TTC549 (cell line): Measurements from ENCODE around the gene MOG.
"Not testable (repeated sequence)": the region's sequence is repeated elsewhere in the genome, so short reads cannot be mapped to it uniquely, and the experiment has no call there.

ENCODE experiments used
- FAIRE-seq: peaks from 2 replicates; lab custom pipeline; 2012; peaks lifted over from hg19 to GRCh38; lab: Jason Lieb, UNC

Gene MOG

DNA sequence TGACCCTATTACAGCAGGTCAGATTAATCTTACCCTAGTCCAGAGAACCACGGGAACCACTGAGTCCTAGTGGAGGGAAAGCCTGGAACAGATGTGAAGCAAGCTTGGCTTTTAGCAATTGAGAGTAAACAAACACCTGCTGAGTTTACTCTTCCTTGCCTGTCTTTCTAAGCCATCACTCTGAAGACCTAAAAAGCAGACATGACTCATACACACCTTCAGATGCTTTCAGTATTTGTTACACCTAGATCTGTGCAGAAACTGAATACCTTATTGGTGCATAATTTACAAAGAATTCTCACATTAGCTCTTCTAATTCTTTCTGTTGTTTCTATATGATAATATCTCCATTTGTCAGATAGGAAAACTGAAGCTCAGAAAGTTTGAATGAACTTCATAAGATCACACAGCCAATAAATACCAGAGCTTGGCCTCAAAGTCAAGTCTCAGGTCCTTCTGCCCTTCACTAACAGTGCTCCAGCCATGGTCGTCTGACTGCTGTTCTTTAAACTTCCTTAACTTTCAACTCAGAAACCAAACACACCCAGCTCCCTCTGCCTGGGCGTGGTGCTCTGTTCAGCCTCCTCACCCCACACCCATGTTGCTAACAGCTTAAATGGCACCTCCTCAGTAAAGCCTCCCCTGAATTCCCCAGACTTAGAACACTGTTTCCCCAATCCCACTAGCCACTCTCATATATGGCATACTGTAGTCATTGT lies 15.3 kb upstream of the MOG start:
- no peak for FAIRE-seq

DNA sequence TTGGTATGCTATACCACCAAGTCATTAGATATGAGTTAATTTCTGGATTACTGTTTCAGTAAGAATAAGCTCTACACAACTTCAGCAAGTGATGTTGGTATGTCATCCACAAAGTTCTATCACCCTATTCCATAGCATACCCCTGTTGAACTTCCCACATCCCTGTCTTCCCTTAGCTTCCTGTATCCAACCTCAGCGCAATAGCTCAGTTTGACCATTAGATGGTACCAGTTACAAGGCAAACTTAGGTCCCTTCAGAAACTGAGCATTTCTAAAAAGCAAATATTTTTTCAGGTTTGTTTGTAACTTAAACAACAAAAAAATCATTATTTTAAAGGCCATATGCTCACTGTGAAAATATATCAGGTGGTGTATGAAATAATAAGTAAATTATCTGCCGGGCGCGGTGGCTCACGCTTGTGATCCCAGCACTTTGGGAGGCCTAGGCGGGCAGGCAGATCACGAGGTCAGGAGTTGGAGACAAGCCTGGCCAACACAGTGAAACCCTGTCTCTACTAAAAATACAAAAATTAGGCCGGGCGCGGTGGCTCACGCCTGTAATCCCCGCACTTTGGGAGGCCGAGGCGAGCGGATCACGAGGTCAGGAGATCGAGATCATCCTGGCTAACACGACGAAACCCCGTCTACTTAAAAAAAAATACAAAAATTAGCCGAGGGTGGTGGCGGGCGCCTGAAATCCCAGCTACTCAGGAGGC lies 8.8 kb upstream of the MOG start:
- peak; percentile 71 for FAIRE-seq

DNA sequence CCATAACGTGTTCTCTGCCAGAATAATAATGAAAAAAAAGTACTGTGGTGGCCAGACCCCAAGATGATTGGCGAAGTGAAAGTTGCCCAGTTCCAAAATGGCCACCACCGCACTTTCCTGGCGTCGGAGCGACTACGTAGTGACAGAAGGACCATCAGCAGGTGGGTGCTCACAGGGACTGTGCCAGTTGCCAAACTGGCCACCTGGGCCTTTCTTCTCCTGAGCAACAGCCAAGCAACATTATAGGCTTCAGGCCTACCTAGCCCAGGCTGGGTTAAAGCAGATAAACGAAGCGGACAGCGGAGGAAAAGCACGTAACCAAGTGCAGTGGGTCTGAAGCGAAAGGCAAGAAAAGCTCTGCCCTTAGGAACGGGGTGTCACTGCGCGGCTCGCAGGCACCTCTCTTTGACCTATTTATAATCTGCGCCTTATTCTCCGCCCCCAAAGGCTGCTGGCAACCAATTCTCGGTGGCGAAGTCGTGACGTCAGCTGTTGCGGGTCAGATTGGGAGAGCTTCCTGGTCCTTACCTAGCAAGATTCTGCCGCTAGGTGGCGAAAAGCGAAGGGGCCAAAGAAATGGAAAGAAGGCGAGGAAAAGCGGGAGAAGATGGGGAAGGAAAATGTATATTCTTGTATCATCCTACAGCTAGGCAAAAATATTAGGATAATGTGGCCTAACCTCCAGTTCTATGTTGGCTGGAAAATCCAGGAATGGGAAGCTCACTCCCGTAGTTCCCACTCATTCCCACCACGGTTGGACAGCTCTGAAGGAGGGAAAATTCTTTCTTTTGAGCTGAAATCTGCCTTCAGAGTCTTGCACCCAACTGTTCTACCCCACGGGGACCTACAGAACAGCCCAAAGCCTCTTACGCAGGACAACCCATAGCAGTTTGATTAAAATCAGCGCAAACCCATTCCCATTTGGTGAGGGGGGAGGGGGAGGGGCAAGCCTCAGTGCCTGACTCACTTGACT lies 6.9 kb upstream of the MOG start:
- peak; percentile 88 for FAIRE-seq

DNA sequence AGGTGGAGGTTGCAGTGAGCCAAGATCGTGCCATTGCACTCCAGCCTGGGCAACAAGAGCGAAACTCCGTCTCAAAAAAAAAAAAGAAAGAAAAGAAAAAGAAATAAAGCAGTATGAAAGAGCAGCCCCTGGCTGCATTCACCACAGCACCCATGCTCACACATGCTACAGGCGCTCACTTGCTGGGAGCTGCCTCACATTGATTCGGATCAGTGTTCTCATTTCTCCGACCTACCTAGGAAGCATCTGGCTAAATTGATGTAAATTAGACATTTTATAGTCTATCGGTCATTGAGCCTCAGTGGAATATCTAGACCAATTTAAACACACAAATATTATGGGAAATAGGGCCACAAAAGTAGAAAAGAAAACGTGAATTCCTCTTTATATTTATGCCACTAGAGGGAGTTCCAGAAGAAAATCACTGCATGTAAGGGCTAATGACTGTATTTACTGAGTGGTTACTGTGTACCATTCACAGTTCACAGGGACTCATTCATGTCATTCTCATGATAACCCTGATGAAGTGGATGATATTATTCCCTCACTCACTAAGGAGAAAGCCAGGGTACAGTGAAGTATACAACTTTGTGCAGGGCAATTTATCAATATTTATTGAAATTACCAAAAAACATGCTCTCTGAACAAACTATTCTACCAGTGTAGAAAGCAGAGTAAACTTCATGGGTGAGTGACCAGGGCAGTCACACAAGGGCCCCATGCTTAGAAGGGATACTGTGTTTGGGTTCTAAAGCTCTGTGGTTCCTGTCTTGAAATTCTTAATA lies 5.3 kb upstream of the MOG start:
- peak; percentile 19 for FAIRE-seq

DNA sequence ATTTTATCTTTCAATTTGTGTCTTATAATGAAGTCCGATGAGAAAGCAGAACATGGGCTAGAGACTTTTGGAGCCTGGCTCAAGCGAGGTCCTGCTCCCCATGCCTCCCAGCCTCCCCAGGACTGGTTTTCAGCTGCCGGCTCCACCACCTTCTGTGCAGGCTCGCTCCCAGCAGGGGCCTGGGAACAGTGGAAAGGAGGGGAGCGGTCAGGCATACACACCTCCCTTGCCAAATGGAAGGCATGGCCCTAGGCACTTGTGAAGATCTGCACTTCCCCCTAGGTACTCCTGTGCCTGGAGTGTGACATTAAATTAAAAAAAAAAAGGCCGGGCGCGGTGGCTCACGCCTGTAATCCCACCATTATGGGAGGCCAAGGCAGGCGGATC lies 4.7 kb upstream of the MOG start:
- no peak for FAIRE-seq

DNA sequence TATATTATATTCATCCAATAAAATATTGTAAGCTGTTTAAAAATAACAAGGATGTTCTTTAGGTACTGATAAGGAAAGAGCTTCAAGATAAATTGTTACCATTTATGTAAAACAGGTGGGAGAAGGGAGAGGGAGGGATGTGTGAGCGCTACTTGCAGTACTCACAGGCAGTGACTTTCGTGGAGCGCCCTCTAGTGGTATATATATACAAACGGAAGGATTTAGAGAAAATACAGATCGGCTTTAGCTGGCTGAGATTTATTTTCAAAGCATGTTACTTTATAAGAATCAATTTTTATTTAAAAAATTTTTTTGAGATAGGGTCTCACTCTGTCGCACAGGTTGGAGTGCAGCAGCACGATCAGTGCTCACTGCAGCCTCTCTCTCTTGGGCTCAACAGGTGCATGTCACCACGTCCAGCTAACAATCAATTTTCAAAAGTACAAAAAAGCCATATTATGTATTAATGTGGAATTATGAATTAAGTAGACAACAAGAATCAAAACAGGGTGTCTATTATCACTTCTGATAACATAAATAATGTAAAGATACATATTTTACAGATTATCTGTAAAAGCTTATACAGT lies 3.3 kb upstream of the MOG start:
- FAIRE-seq: peak; percentile 59

DNA sequence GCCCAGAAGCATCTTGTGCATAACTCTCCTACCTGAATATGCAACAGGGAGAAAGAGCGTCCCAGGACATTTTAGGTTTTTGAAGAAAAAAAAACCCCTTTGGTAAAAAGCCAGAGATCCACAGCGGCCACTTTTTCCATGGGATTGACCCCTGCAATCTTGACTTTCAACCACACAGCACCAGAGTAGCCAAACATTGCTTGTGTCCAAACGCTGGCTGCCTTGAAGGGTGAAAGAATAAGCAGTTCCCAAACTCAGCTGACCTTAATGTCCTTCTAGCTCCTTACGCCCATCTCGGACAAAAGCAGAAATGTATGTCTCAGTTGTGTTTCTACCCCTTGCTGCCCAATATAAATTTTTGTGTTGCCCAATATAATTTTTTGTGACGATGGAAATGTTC lies 1.2 kb upstream of the MOG start:
- FAIRE-seq: no peak

DNA sequence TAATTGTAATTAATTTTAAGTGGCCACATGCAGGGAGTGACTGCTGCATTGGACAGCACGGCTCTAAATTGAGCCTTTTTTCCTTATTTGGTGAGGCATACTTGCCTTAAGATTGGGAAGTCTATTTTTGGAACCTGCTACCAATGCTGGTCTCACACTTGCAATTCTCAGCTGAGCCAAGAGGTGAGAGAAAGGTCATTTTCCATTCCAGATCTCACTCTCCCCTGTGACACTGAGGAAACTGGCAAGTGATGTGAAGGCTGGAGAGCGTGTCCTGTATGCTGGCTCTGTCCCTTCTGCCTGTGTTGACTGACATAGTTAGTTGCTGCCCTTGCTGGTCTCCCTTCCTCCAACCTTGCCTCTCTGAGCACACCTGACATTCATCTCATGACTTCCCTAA lies 735 bp upstream of the MOG start:
- FAIRE-seq: no peak

DNA sequence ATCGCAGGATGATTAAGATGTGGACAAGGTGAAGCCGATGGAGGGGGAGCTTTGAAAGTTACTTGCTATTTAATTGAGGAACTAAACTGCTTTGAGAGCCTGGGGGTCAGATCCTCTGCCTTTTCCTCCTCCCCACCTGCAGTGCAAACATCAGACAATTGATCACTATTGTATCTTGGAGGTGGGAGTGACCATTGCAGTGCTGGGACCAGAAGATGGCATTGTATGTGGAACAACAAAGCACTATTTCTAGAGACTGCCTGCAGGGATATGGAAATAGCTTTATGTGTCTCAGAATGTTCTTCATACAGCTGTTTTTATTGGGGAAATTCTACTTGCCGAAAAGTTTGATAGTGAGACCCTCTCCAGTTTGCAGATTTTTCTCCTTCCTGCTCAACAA lies 4.2 kb downstream of the MOG start:
- no peak for FAIRE-seq

DNA sequence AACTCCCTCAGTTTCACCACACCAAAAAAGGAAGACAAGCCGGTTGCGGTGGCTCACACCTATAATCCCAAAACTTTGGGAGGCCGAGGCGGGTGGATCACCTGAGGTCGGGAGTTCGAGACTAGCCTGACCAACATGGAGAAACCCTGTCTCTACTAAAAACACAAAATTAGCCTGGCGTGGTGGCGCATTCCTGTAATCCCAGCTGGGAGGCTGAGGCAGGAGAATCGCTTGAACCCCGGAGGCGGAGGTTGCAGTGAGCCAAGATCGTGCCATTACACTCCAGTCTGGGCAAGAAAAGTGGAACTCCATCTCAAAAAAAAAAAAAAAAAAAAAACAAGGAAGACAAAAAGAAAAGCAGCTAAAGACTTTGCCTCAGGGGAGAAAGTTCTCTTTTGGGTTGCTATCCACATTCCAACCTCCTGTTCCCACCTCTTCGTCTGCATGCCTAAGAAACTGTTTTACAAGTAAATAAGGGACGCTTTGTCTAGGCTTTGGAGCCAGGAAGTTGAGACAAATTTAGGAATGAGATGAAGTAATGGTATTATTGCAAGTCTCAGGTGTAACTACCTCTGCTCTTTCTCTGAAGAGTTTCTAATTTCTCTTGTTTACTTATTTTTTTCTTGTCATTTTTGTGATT lies 4.7 kb downstream of the MOG start:
- FAIRE-seq: not testable (repeated sequence)

DNA sequence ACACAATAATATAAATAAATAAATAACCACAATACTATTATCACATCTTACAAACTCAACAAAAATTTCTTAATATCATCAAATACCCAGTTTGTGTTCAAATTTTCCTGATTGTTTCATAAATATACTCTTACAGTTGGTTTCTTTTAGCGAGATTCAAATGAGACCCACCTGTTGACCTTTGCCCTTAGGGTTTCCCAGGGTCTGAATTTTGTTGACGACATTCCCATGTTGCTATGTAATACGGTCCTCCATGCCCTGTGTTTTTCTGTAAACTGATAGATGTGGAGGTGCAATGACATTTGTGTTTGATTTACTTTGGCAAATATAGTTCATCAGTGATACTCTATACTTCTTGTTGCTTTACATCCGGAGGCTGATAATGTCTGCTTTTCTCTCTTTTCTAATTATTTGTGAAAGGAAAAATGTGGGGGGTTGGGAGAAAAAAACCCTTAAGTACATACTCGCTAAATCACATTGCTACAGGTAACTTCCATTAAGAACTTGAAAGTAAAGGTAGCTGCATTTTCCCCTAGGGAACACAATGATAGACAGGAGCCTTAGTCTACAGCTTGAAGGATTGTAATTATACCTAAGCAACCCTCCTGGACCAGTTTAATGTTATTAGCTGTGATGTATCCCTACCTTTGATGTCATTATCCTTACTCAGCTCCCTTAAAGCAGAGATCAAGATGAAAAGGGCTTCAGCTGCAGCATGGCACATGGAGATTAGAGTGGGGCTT lies 6.6 kb downstream of the MOG start:
- no peak for FAIRE-seq

DNA sequence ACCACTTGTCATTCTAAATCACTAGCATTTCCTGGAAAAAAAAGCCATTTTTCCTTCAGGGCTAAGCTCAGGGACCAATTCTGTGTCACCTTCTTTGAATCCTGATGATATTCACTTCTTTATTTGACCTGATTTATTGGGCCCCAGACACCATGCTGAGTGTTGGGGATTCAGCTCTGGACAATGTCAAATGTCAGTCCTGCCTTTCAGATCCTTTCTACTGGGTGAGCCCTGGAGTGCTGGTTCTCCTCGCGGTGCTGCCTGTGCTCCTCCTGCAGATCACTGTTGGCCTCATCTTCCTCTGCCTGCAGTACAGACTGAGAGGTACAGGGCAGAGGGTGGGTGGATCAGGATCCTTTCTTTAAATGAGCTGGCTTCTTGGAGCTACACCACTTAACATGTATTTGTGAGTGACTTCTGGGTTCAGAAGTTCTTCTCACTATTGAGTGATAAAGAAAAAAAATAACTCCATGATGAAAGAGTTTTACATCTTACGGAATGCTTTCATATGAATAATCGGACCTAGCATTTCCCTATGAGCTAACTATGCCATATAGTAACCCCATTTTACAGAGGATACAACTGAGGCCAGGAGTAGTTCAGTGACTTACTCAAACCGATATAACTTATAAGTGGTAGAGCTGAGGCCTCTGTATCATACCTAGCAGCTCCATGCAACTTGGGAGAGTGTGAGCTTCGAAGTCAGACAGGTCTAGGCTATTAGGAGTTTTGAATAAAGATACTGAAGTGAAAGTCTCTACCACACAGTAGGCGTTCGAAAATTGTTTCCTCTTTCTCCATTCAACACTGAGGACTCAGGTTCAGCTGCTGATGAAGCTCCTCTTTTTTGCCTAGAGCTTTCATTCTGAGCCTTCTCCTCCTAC lies 9.3 kb downstream of the MOG start:
- no peak for FAIRE-seq

DNA sequence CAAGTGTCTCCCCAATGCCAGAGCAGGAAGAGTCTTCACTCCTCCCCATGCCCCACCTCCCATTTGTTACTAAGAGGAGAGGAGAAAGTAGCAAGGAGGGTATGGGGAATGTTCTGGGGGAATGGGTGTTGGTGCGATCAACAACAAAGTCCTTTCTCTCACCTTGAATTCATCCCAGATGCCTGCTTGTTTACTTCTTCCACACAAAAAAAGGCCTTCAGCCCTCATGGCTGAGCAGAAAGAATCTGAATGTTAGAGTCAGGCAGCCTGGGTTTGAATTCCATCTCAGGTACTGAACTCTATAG lies 9.9 kb downstream of the MOG start:
- FAIRE-seq: no peak

DNA sequence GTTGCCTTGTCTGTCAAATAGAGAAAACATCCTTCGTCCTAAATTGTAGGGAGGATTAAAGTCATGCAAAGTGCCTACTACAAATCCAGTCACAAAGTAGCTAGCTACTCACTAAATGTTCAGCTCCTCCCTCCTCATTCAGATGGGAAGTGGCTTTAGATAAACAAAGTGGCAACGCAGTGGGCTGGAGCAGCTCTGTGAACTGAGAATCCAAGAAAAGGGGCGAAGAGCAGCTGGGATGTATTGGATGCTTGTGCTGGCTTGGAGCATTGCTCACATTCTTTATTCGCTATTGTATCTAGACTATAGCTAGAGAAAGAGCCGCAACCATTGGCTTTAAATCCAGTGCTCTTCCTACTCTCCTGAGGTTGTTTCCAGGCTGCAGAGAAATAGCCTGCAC lies 10.3 kb downstream of the MOG start:
- no peak for FAIRE-seq

DNA sequence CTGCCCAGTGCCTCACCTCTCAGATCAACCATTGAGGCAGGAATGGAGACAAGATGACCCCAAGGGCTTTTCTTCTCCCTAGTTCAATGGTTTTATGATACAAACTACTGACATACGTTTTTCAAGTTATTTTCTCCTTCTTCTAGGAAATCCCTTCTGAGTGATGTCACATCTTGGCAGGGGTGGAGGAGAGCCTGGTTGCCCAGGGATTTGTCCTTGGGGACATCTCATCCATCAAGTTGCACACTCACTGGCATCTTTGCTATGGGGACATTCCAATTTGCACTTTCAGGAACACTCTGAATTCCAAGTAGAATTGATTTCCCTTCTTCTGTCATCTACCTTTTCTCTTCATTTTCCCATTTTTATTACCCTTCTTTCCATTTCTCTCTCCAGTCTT lies 14.1 kb downstream of the MOG start:
- no peak for FAIRE-seq

DNA sequence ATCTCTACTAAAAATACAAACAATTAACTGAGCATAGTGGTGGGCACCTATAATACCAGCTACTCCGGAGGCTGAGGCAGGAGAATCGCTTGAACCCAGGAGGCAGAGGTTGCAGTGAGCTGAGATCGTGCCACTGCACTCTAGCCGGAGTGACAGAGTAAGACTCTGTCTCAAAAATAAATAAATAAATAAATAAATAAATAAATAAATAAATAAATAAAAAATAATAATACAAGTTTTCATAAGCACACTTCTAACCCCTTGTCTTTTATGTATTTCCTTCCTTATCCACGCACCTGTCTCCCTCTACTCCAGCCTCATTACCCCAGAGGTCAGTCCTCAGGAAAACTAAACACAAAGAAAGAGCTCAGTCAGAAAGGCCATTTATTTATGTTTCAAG lies 15.2 kb downstream of the MOG start:
- FAIRE-seq: not testable (repeated sequence)

DNA sequence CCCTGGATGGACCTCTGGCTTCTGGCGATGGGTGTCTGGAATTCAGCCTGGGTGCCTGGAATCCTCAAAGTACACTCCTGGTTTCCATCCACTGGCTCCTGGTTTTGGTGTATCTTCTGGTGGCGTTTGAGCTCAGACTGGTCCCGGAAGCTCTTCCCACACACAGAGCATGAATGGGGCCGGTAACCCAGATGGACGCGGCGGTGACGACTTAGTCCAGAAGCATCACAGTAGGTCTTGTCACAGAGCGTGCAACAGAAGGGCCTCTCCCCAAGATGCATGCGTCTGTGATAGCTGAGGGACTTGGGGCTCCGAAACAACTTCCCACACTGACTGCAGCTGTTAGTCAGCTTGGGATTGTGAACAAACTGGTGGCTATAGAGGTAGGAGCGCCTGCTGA lies 16.3 kb downstream of the MOG start:
- no peak for FAIRE-seq

DNA sequence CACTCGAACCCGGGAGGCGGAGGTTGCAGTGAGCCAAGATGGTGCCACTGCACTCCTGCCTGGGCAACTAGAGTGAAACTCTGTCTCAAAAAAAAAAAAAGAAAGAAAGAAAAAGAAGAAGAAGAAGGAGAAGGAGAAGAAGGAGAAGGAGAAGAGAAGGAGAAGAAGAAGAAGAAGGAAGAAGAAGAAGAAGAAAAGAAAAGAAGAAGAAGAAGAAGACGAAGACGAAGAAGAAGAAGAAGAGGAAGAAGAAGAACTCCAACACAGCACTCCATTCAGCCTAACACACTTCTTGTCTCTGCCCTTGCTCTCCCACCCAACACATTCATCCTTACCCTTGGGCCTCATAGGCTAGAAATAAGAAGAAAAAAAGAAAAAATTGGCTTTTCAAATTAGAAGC lies 17.1 kb downstream of the MOG start:
- FAIRE-seq: no peak

DNA sequence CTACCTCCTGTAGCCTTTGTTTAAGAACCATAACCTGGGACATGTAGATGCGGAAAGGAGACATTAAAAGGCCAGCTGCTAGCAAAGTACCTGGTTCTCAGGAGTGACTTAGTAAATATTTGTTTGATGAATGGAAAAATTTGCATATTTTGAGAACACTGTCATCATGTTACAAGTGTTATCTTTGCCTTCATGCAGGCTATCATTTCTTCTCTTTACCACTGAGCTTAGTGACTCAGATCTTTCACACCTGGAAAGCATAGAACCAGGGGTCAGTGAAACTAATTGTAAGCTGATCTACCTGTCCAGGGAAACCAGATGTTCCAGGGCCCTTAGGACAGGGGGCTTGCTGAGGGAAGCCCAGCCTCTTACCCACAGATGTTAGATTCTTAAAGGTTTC lies 18.7 kb downstream of the MOG start:
- FAIRE-seq: no peak
